GM23338 (cell line): ENCODE results near the gene COA4.

Source experiments
- CREB1 ChIP-seq: fragments of 250-450 bp; sonication (Bioruptor Pico); IDR thresholded peaks from 2 replicates; pipeline ENCODE4 v1.5.0; 2020; ENCODE audit warnings: low read depth, mild to moderate bottlenecking, moderate library complexity
- EZH2 ChIP-seq: fragments of 200-600 bp; sonication (generic); IDR thresholded peaks from one replicate; pipeline ENCODE4 v1.8.0; 2017; ENCODE audit warnings: antibody characterized with exemption, mild to moderate bottlenecking, low read depth; ENCODE audit not compliant: unreplicated experiment
- EZH2phosphoT487 ChIP-seq: fragments of 200-600 bp; sonication (generic); IDR thresholded peaks from one replicate; pipeline ENCODE4 v1.8.1; 2018; ENCODE audit warnings: antibody characterized with exemption; ENCODE audit not compliant: unreplicated experiment
- POLR2AphosphoS5 ChIP-seq: IDR thresholded peaks from 2 replicates; pipeline ENCODE4 v1.6.1; 2016; ENCODE audit warnings: antibody characterized with exemption, low read depth
- TF ChIP-seq, protein P1 (sequence below), 2 experiments: fragments of 200-600 bp in 1 of 2; sonication (generic) in 1 of 2; conservative IDR thresholded peaks; 2 replicates each; pipeline versions ENCODE4 v1.5.1 to v1.6.1; 2016 to 2017; ENCODE audit warnings: antibody characterized with exemption in 2 of 2, low read depth in 2 of 2, mild to moderate bottlenecking in 2 of 2, moderate library complexity in 1 of 2
- TF ChIP-seq, protein P2 (sequence below): IDR thresholded peaks from one replicate; pipeline ENCODE4 v1.6.1; 2018; ENCODE audit warnings: antibody characterized with exemption; ENCODE audit not compliant: unreplicated experiment
- TF ChIP-seq, protein P3 (sequence below): IDR thresholded peaks from 2 replicates; pipeline ENCODE4 v1.6.1; 2016; ENCODE audit warnings: antibody characterized with exemption

DNA sequence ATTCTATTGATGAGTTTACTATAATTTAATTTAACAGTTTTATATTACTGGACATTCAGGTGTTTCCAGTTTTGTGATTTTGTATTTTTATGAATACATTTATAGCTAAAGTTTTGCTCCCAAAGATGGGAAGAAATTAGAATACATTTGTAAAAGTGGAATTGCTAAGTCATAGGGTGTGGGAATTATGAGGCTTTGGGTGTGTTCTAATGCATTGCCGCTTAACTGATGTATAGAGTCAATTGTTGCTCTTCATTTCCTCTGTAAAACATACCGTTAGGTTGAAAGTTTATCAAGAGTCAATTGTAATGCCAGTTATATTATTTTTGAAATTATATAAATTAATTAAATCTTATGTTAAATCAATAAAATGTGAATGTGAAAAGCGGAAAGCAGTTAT, 16.4 kb upstream of the COA4 start:
- TF ChIP-seq, protein P1, sequence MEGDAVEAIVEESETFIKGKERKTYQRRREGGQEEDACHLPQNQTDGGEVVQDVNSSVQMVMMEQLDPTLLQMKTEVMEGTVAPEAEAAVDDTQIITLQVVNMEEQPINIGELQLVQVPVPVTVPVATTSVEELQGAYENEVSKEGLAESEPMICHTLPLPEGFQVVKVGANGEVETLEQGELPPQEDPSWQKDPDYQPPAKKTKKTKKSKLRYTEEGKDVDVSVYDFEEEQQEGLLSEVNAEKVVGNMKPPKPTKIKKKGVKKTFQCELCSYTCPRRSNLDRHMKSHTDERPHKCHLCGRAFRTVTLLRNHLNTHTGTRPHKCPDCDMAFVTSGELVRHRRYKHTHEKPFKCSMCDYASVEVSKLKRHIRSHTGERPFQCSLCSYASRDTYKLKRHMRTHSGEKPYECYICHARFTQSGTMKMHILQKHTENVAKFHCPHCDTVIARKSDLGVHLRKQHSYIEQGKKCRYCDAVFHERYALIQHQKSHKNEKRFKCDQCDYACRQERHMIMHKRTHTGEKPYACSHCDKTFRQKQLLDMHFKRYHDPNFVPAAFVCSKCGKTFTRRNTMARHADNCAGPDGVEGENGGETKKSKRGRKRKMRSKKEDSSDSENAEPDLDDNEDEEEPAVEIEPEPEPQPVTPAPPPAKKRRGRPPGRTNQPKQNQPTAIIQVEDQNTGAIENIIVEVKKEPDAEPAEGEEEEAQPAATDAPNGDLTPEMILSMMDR (conservative IDR thresholded peaks at IDR 0.05; ENCODE audit: low read depth in 2 of 2): no peak
- TF ChIP-seq EZH2: no peak
- TF ChIP-seq POLR2AphosphoS5: no peak
- TF ChIP-seq, protein P2, sequence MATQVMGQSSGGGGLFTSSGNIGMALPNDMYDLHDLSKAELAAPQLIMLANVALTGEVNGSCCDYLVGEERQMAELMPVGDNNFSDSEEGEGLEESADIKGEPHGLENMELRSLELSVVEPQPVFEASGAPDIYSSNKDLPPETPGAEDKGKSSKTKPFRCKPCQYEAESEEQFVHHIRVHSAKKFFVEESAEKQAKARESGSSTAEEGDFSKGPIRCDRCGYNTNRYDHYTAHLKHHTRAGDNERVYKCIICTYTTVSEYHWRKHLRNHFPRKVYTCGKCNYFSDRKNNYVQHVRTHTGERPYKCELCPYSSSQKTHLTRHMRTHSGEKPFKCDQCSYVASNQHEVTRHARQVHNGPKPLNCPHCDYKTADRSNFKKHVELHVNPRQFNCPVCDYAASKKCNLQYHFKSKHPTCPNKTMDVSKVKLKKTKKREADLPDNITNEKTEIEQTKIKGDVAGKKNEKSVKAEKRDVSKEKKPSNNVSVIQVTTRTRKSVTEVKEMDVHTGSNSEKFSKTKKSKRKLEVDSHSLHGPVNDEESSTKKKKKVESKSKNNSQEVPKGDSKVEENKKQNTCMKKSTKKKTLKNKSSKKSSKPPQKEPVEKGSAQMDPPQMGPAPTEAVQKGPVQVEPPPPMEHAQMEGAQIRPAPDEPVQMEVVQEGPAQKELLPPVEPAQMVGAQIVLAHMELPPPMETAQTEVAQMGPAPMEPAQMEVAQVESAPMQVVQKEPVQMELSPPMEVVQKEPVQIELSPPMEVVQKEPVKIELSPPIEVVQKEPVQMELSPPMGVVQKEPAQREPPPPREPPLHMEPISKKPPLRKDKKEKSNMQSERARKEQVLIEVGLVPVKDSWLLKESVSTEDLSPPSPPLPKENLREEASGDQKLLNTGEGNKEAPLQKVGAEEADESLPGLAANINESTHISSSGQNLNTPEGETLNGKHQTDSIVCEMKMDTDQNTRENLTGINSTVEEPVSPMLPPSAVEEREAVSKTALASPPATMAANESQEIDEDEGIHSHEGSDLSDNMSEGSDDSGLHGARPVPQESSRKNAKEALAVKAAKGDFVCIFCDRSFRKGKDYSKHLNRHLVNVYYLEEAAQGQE: no peak
- TF ChIP-seq CREB1: no peak
- TF ChIP-seq, protein P3, sequence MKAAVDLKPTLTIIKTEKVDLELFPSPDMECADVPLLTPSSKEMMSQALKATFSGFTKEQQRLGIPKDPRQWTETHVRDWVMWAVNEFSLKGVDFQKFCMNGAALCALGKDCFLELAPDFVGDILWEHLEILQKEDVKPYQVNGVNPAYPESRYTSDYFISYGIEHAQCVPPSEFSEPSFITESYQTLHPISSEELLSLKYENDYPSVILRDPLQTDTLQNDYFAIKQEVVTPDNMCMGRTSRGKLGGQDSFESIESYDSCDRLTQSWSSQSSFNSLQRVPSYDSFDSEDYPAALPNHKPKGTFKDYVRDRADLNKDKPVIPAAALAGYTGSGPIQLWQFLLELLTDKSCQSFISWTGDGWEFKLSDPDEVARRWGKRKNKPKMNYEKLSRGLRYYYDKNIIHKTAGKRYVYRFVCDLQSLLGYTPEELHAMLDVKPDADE: no peak
- no peak for TF ChIP-seq EZH2phosphoT487
